ENCODE measurements around the gene CEP41.

CEP41 gene

DNA sequence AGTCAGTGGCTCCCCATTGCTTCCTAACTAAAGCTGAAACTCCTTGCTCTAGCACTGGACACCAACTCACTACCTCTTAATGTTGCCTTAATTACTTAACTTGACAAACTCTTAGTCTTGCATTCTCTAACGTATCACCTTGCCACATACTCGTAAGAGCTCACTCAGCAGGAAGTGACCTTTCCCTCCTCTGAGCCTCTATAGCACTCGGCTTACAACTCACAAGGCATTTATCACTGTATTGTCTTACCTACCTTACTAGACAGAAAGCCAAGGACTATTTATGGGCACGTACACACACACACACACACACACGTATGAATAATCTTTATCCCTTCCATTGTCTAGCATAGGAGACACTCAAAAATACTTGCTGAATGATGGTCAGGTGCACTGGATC lies 21.2 kb downstream of the CEP41 start:
- DNase-seq (ENCODE audit: low read depth in 2 of 2): no peak

DNA sequence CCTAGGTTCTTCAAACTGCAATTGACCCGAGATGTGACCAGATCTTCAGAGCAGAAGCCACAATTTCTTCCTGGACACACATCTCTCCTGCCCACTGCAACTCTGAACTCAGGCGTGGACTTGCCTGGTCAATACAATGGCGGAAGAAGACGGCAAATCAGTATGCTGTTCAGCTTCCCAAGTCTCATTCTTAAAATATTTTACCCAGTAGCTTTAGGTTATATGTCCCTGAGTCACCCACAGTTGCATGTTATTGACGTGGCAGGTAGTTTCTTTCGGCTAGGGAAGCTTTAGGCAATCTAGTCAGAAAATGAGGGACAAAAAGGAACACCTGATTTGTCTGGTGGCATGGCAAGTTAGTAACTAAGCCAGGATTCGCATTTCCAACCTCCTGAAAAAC lies 22.5 kb downstream of the CEP41 start:
- DNase-seq (ENCODE audit: low read depth in 2 of 2): no peak

DNA sequence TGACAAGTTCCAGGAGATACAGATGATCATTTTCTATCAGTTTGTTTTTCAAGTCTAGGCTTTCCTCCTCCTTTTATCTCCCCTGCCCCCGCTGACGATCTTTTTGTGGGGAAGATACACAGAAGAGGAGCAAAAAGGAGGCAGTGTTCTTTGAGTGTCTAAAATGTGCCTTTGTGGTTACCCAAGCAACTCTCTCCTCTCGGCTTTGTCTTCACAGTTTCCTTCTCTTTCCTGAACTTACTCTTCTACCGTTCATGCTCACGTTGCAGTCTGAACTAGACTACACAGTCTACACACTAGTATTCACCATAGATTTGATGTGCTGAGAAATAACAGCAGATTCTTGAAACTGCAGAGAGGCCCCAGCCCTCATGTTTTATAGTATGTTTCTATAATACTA lies 23.6 kb downstream of the CEP41 start:
- DNase-seq (ENCODE audit: low read depth in 2 of 2): no peak

DNA sequence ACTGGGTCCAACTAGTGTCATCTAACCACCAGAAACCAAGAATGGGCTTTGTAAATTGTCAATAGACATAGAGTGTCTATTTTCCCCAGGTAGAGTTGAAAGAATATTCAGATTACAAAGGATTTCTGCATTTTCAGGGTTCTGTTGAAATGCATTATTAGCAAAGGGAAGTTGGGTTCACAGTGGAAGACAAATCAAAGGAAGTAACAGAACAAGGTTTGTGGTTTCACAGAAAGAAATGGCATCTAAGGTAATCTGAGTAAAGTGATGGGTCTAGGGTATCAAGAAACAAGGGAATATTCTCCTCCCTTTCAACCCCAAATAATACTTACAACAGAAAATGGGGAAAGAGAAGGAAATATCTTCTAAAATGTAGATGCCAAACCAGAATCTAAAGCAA lies 25.8 kb downstream of the CEP41 start:
- DNase-seq (ENCODE audit: low read depth in 2 of 2): no peak

DNA sequence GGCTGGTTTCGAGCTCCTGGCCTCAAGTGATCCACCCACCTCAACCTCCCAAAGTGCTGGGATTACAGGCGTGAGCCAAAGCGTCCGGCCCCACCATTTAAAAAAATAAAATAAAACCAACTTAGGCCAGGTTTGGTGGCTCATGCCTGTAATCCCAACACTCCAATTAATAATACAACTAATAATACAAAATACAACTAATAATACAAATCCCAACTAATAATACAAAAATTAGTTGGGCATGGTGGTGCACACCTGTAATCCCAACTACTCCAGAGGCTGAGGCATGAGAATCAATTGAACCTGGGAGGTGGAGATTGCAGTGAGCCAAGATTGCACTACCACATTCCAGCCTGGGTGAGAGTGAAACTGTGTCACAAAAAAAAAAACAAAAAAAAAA lies 27.6 kb downstream of the CEP41 start:
- no peak for DNase-seq (ENCODE audit: low read depth in 2 of 2)

DNA sequence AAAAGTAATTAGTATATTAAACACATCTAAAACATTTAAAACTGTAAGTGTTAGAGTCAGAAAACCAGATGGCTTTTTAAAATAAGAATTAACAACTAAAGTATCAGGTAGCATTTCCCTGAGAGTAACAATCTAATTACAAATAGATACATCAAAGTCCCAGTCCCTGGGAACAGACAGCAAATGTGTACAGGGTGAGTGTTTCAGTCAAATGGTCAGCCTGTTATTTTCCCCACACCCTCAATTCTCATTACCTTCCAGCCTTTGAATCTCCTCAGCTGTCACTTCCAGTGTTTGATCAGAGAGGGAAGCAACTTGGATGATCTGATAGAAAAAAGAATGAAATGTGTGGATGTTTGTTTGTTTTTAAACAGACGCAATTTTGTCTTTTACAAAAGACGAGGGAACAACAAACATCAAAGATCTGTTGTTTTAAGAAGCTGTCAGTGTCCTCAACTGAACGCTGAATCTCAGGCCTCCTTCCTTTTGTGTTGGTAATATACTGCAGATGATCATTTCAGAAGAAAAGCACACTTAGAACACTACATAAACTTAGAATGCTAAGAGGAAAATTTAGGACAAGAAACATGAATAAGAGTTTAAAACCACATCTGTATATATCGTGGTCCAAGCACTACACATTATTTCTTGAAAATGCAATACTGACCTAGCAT lies 29.8 kb downstream of the CEP41 start:
- no peak for DNase-seq (ENCODE audit: low read depth in 2 of 2)

DNA sequence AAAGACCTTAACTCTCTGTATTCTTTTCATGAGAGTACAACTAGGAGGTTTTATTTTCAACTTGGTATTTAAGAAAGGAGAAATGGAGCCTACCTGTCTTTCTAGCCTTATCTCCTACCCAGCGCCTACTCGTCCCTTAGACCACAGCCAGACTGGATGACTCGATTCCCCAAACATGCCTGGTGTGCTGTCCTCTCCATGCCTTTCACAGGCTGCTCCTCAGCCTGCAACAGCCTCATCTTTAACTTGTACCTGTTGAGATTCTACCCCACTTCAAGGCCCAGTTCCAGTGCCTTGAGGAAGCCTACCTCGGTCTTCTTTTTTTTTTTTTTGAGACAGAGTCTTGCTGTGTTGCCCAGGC lies 31.1 kb downstream of the CEP41 start:
- no peak for DNase-seq (ENCODE audit: low read depth in 2 of 2)

DNA sequence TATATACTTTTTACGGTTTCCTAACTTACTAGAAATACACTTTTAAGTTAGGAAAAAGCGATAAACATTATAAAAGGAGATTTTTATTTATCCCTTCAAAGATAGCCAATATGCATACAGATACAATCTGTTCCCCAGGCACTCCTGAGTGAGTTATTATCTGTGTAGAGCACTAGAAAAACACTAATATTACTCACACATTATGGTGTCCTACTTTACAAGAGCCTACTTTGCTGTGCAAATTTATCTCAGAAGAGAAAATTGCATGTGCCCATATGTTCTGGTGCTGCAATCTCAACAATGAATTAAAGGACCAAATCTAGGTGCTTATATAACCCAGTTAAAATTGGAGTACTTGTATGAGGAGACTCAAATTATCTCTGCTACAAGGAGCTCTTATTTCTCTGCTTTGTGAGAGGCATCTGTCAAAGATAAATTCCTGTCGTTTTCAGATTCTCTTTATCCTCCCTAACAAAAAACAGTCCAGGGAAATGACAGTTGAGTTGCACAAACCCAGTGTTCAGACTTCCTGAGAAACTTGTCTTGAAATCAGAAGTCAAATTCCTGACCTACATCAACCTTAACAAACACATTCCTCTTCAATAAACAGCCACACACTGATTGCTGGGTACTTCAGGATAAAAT lies 31.6 kb downstream of the CEP41 start:
- no peak for DNase-seq (ENCODE audit: low read depth in 2 of 2)

DNA sequence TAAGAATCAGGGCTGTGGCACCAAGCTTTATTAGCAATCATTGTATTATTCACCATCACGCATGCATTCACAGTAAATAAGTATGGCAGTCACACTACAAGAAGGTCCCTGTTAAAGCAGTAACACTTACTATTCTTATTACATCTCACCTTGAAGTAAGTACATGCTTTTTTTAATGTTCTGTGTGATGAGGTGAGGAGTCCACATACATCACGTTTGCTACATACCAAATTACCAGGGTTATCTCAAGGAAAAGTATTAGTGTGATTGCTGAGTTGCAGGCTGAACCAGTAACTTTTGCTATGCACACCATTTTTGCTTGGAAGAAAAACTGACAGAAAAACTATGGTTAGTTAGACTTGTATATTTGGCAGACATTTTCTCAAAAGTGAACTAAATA lies 35.8 kb downstream of the CEP41 start:
- no peak for DNase-seq (ENCODE audit: low read depth in 2 of 2)

DNA sequence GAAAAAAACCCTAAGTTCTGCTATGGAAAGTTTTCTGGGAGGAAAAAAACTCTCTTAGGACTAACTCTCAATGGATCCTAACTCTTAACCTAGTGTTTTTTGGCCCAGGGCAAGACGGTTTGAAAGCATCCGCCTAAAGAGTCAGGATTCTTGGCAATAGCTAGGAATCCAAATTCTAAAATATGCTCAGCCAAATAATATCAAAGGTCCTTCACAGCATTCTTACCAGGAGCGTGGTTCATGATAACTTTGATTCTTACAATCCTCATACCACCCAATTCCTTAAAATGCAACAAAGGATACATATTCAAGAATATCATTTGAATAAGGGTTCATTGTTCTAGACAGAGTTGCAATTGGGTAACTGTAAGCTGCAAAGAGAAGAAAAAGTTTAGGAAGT lies 39.2 kb downstream of the CEP41 start:
- no peak for DNase-seq (ENCODE audit: low read depth in 2 of 2)

DNA sequence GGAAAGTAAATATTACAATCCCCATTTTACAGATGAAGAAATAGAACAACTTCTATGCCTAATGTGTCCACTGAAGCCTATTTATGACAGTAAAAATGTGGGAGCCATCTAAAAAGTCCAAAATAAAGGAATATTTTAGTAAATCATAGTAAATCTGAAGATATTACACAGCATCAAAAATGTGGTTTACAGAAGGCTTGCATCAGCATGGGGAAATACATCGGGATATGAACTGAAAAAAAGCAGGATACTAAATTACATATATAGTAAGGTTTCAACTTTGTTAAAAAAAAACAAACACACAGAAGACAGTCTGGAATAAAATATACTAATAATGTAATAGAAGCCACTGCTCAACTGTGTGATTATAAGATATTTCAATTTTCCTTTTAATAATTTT lies 39.7 kb downstream of the CEP41 start:
- DNase-seq (ENCODE audit: low read depth in 2 of 2): no peak

DNA sequence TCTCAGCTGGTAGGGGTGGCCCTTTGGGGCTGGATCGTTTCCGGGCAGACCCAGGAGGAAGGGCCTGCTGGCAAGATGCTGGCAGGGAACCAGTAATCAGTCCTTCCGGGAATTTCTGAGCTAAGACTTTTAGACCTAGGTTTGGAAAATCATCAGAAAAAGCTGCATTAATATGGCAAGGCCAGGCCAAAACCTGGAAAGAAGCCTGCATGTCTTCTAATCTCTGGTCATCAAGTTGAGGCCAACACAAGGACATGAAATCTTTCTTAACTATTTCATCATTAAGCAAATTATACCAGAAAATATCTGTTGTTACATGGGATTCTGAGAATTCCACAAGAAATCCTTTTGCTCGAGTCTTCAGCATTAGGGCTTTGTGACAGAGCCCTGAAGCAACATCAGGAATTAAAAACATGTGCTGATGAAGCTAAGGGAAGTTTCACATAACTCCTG lies 40.7 kb downstream of the CEP41 start:
- no peak for DNase-seq (ENCODE audit: low read depth in 2 of 2)

DNA sequence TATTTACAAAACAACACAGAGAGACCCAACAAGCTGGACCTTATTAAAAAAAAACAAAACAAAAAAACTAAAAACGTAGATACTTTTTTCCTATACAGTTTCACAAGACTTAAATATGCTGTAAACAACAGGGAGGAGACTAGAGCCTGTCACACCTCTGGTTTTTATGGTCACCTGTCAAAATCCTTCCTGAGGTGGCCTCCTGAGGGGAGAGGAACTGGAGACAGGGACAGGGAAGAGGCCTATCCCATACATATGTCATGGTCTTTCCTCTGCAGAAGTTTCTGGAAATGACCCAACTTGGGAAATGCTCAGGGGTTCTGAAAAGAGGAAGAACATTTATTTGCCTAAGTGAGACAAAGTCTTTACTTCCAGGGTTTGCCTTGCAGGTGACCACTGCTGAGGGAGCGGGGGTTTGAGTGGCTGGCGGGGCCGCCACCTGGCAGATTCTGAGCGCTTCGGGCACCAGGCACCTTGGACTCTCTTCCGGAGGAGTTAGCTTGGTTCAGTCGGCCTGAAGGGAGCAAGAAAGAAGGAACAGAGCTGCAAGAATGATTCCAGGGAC lies 42.2 kb downstream of the CEP41 start:
- no peak for DNase-seq (ENCODE audit: low read depth in 2 of 2)

DNA sequence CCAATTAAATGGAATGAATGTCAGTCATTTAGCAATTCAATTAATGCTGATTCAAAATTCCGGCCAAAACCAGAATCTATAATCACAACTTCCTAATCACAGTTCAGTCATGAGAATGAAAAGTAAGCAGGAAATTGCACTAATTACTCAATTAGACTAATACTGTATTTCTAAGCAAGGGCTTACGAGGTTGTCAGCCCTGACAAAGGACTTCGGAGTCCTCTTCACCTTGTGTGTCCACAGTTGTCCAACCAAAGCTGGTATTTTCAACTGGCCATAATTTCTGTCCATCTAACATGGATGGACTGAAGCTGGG lies 43.1 kb downstream of the CEP41 start:
- no peak for DNase-seq (ENCODE audit: low read depth in 2 of 2)

DNA sequence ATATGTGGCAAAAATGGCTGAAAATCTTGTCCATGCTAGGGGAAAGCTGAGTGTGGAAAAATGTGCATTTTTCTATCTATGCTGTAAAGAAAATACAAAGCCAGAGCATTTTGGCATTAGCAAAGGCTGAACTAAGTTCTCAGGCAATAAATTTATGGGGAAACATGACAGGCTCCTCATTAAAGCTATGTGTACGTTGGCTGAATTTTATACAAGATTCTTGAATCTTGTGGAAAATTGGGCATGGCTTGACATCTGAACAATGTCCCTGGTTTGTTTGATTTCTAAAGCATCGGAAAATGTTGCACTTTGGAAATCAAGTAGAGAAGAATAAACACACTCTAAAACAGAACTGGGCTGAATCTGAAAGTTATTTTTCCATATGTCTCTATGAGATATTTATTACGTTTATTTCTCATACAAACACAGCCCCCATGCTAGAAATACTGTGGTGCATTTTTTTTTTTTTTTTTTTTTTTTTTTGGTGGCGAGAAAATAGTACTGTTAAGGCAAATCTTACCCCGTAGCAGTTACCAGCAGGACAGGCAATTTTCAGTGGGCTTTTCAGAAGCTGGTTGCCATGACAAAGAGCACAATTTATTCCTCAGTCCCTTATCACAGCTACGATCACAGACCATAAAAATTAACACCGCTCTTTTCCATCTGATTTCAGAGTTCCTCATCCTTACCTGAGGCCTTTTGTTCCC lies 43.6 kb downstream of the CEP41 start:
- DNase-seq (ENCODE audit: low read depth in 2 of 2): no peak

DNA sequence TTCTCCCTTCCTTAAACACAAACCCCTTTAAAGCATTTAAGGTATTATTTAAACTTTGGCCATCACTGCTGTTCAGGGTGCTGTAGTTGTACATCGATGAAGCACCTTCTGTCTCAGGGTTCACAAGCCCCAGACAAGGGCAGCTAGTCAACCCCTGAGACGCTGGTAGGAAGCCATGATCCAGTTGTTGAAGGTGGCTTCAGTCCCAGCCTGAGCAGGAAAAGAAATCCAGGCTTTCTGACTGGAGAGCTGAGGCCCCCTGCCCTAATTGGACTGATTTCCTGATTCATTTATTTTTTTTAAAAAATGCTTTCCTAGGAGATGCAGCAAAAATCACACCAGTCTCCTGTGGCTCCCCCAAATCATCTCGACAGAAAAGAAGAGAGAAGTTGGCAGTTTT lies 44.7 kb downstream of the CEP41 start:
- DNase-seq (ENCODE audit: low read depth in 2 of 2): no peak

DNA sequence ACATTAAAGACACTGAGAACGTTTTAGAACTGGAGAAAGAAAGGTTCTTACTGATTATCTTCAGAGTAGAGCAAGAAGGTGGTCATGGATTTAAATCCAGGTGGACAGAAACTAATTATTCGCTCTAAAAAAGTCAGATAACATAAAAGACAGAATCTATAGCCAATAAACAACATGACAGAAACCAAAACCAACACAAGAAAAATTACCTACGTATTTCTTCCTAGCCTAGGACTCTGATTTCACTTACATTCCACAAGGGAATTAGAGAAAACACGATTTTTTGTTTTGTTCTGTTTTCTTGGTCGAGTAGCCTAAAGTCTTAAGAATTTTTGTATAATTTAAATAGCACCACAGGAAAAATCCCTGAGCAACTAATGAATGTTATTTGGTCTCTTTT lies 45.4 kb downstream of the CEP41 start:
- no peak for DNase-seq (ENCODE audit: low read depth in 2 of 2)

DNA sequence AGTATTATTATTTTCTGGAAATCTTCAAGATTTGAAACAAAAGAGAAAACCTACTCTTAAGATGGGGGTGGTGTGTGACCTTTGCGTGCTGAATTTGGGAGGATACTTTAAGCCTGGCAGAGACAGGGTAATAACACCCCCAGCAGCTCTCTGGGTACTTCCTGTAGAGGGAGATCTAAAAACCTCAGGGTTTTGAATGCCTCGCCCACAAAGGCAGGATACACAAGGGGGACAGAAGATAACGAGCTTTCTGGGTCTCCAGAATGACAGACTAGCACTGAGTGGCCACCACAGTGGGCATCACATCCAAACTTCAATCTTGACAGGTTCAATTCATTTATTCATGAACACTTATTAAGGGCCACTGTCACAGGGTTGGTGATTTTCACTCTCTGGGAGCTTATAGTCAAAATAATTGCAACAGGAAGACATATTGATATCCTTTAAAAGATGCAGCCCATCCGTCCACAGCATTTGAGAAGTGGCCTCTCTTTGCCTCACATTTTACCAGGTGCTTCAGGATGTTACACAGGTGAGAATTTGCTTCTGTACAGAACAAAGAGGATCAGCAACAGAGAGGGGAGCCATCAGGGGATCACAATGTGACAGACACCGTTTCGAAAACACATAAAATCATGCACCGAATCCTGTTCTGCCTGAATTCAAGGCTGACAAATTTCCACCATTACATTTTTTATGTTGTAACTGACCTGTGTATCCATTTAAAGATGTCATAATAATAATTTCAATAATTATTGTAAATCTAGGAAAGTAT lies 46.2 kb downstream of the CEP41 start:
- DNase-seq (ENCODE audit: low read depth in 2 of 2): no peak

DNA sequence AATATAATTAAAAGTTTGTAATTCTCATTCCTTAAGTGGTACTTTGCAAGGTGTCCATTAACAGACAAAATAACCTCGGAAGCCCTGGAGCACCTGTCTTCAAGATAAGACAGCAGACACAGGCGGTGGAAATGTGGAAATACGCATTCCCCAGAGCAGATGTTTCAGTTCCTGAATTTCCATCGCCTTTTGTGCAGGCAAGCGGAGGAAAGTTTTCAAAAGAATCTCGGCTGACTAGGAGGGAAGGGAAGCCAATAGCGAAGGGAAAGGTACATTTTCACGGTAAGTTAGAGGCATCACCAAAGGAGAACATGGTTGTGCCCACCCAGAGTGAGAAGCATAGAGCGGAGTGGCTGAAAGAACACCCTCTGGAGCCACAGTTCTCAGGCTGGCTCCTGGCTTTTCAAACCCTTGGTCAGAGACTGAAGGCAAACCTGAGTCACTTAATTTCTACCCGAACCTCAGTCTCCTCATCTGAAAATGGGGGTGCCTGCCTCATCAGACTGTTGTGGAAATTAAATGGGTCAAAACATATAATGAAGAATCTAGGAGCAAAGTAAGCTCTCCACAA lies 46.9 kb downstream of the CEP41 start:
- DNase-seq (ENCODE audit: low read depth in 2 of 2): no peak

DNA sequence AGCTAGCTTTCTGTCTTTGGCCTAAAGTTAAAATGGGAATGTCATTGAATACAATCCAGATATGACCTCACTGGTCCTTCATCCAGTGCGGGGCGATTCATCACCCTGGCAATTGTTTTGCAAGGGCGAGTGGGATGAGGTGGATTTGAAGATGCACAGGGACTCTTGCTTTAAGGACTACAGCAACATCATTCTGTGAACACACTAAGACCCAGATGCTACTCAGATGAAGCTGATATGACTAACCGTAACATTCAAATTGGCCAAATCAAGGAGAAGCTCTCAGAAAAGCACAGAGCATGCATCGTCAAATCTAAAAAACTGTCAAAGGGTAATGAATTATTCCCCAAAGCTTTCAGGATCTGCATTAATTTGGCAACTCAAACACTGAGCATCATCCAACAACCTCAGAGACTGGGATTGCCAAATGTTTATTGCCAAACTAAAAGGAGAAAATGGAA lies 47.7 kb downstream of the CEP41 start:
- DNase-seq (ENCODE audit: low read depth in 2 of 2): no peak

DNA sequence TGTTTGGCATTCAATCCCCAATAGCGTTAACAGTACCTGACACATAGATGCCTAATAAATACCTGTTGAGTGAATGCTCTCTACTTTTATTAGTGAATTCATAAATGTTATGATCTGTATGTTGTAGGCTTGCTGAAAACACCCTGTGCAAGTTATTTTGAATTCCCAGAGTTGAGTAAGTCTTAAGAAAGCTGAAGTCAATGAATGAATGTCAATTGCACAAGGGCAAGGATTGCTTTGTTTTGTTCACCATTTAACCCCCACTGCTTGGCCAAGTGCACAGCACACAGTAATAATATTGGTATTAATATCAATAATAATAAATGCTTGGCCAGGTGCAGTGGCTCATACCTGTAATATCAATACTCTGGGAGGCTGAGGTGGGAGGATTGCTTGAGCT lies 50.3 kb downstream of the CEP41 start:
- no peak for DNase-seq (ENCODE audit: low read depth in 2 of 2)

DNA sequence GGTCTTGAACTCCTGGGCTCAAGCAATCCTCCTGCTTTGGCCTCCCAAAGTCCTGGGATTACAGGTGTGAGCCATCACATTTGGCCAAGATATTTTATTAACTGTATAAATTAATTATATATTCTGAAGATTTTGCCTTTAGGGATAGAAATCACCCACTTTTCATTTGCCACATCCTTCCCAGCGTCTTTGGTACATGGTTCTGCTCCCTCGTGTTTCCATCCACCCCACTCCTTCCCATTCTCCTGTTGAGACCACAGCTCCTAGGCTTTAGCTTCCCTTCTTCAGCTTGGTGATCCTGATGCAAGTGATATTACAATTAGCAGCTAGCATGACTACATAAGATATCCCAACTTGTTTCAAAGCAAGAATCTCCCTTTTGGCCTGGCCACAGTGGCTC lies 52.1 kb downstream of the CEP41 start:
- no peak for DNase-seq (ENCODE audit: low read depth in 2 of 2)

Measured in stimulated activated CD4-positive, alpha-beta T cell treated with anti-CD3 and anti-CD28 coated beads, Interleukin-4, amount 100 ng/mL, for 48 hours (primary cell).